GM21515 (cell line): ENCODE measurements around the gene CRAMP1.
"Not testable (repeated sequence)": the region's sequence is repeated elsewhere in the genome, so short reads cannot be mapped to it uniquely, and the experiment has no call there.

Source experiments
- ATAC-seq: cut with Tn5 transposase; IDR thresholded peaks from one replicate; pipeline ENCODE4 v1.9.1; 2021; ENCODE audit not compliant: unreplicated experiment

CRAMP1 gene

GRCh38 chr16:1708083-1708767, 96.1 kb downstream of the CRAMP1 start:
- no peak for ATAC-seq

GRCh38 chr16:1708768-1709180, 96.6 kb downstream of the CRAMP1 start:
- no peak for ATAC-seq

- no peak for ATAC-seq
These were observed 97.2 kb downstream of the CRAMP1 start for GRCh38 chr16:1709356-1709755.

GRCh38 chr16:1710811-1711507, 98.8 kb downstream of the CRAMP1 start:
- no peak for ATAC-seq

- no peak for ATAC-seq
These were observed 100.7 kb downstream of the CRAMP1 start for GRCh38 chr16:1712791-1713261.

GRCh38 chr16:1713331-1713730, 101.2 kb downstream of the CRAMP1 start:
- ATAC-seq: no peak

- ATAC-seq: peak; percentile 60
These were observed 101.8 kb downstream of the CRAMP1 start for GRCh38 chr16:1713933-1714332.

- ATAC-seq: no peak
These were observed 103.1 kb downstream of the CRAMP1 start for GRCh38 chr16:1715220-1715619.

GRCh38 chr16:1718236-1718635, 106.1 kb downstream of the CRAMP1 start:
- not testable (repeated sequence) for ATAC-seq

- not testable (repeated sequence) for ATAC-seq
These were observed 107.5 kb downstream of the CRAMP1 start for GRCh38 chr16:1719559-1720229.

GRCh38 chr16:1721372-1721771, 109.2 kb downstream of the CRAMP1 start:
- no peak for ATAC-seq

GRCh38 chr16:1723450-1724147, 111.4 kb downstream of the CRAMP1 start:
- ATAC-seq: no peak

- ATAC-seq: no peak
These were observed 112.3 kb downstream of the CRAMP1 start for GRCh38 chr16:1724491-1724890.

- no peak for ATAC-seq
These were observed 114.7 kb downstream of the CRAMP1 start for GRCh38 chr16:1726661-1727502.
